ENCODE measurements around the gene PATJ. TPM values are rescaled to one million over a fixed set of nuclear protein-coding genes. Genes with fewer than 3 reads are reported as not detected.

Gene PATJ
- total RNA-seq, 1 donor from 2014 or later, result 10.7 TPM

DNA sequence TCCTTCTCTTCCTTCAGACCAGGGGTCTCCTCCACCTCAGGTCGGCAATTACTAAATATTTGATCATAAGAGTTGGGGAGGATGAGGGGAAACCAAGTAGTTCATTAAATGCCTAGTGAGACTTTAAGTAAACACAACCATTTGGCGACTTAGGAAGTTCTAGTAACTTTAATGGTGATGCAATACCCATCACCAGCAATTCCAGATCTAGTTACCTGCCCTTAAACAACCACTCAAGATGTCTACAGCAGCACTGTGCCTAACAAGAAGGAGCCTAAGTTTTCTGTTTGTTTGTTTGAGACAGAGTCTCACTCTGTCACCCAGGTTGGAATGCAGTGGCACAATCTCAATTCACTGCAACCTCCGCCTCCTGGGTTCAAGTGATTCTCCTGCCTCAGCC, 395.7 kb downstream of the PATJ start:
- DNase-seq (ENCODE audit: low spot score), result no peak
- Mint-ChIP-seq H3K36me3 (ENCODE audit: low read depth) (no peaks in the 10 kb centered on the region), H3K4me3 (ENCODE audit: unreplicated experiment) (no peak overlapping the region), H3K4me1 (ENCODE audit: low read depth) (peaks cover 10% of the 10 kb centered on the region), H3K27me3 (ENCODE audit: low read depth) (no peaks in the 10 kb centered on the region), H3K9me3 (ENCODE audit: low read depth) (no peaks in the 10 kb centered on the region), H3K27ac (ENCODE audit: unreplicated experiment) (no peak overlapping the region)
- TF ChIP-seq, protein P1, sequence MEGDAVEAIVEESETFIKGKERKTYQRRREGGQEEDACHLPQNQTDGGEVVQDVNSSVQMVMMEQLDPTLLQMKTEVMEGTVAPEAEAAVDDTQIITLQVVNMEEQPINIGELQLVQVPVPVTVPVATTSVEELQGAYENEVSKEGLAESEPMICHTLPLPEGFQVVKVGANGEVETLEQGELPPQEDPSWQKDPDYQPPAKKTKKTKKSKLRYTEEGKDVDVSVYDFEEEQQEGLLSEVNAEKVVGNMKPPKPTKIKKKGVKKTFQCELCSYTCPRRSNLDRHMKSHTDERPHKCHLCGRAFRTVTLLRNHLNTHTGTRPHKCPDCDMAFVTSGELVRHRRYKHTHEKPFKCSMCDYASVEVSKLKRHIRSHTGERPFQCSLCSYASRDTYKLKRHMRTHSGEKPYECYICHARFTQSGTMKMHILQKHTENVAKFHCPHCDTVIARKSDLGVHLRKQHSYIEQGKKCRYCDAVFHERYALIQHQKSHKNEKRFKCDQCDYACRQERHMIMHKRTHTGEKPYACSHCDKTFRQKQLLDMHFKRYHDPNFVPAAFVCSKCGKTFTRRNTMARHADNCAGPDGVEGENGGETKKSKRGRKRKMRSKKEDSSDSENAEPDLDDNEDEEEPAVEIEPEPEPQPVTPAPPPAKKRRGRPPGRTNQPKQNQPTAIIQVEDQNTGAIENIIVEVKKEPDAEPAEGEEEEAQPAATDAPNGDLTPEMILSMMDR (IDR thresholded peaks at IDR 0.05), result no peak

DNA sequence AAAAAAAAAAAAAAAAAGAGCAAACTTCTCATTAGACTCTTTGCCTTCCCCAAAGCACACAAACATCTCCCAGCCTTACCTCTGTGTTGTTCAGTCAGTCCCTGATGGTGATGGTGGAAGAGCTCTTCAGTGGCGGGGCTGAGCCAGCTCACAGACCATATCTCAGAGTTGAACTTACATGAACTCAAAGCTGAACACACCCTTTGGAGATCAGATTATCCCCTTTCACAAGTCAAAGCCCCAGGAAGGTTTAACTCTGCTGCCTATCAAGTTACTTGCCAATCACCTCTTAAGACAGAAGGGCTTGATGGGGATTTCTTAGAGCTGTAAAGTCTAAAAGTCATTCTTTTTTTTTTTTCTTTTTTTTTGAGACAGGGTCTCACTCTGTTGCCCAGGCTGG, 397.1 kb downstream of the PATJ start:
- no peak for DNase-seq (ENCODE audit: low spot score)
- Mint-ChIP-seq H3K36me3 (ENCODE audit: low read depth) (no peaks in the 10 kb centered on the region), H3K9me3 (ENCODE audit: low read depth) (no peaks in the 10 kb centered on the region), H3K27me3 (ENCODE audit: low read depth) (no peaks in the 10 kb centered on the region), H3K4me1 (ENCODE audit: low read depth) (peaks cover 11% of the 10 kb centered on the region), H3K4me3 (ENCODE audit: unreplicated experiment) (no peak overlapping the region), H3K27ac (ENCODE audit: unreplicated experiment) (no peak overlapping the region)
- TF ChIP-seq, protein P1 (IDR thresholded peaks at IDR 0.05), result no peak

DNA sequence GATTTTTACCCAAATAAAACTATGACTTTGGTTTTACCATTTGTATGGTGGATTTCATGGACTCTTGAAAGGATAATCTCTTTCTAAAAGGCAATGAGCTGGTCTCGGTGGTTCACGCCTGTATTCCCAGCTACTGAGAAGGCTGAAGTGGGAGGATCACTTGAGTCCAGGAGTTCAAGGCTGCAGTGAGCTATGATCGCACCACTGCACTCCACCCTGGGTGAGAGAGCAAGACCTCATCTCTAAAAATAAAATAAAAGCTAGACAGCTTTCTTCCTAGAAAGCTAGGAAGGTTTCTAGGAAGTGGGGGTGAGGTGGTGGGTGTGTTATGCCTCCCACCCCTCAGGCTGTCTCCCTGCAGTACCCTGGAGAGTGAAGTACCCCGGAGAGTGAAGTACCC, 398.4 kb downstream of the PATJ start:
- no peaks in the 10 kb centered on the region for H3K9me3 Mint-ChIP-seq (ENCODE audit: low read depth)
- no peak overlapping the region for H3K27ac Mint-ChIP-seq (ENCODE audit: unreplicated experiment)
- no peak for DNase-seq (ENCODE audit: low spot score)
- no peak overlapping the region for H3K4me3 Mint-ChIP-seq (ENCODE audit: unreplicated experiment)
- no peaks in the 10 kb centered on the region for H3K36me3 Mint-ChIP-seq (ENCODE audit: low read depth)
- TF ChIP-seq, protein P1 (IDR thresholded peaks at IDR 0.05), result no peak
- no peaks in the 10 kb centered on the region for H3K27me3 Mint-ChIP-seq (ENCODE audit: low read depth)
- peaks cover 11% of the 10 kb centered on the region for H3K4me1 Mint-ChIP-seq (ENCODE audit: low read depth)

GRCh38 chr1:62142496-62142895, 400.2 kb downstream of the PATJ start:
- DNase-seq (ENCODE audit: low spot score), result no peak
- Mint-ChIP-seq H3K27ac (ENCODE audit: unreplicated experiment) (no peak overlapping the region), H3K36me3 (ENCODE audit: low read depth) (no peaks in the 10 kb centered on the region), H3K4me1 (ENCODE audit: low read depth) (peaks cover 11% of the 10 kb centered on the region), H3K4me3 (ENCODE audit: unreplicated experiment) (peak overlapping the region; percentile 29), H3K27me3 (ENCODE audit: low read depth) (no peaks in the 10 kb centered on the region), H3K9me3 (ENCODE audit: low read depth) (no peaks in the 10 kb centered on the region)
- TF ChIP-seq, protein P1 (IDR thresholded peaks at IDR 0.05), result no peak

DNA sequence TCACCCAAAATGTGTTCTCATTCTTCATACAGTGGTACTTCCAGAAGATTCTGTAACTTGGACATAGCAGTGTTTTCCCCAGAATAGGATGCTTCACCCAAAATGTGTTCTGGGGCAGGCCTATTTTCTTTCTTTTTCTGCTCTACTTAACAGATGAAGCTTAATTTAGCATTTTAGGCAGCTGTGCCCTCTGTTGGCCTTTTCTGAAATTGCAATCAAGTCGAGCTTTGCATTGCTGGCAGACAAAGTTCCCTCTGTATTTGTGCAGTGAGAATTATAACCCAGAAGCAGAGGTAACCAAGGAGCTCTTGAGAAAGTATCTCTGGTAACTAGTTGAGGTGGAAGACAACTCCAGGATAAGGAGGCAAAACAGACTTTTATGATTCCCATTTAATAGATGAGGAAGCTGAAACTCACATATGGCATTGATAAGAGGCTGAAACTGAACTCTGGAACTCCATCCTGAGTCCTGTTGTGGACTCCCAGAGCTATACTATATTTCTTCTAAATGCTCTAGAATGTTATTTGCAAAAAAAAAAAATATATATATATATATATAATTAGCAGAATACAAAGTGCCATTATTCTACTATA, 402.1 kb downstream of the PATJ start:
- Mint-ChIP-seq H3K27me3 (ENCODE audit: low read depth) (no peaks in the 10 kb centered on the region), H3K4me1 (ENCODE audit: low read depth) (peaks cover 11% of the 10 kb centered on the region), H3K4me3 (ENCODE audit: unreplicated experiment) (no peak overlapping the region), H3K9me3 (ENCODE audit: low read depth) (no peaks in the 10 kb centered on the region), H3K36me3 (ENCODE audit: low read depth) (no peaks in the 10 kb centered on the region), H3K27ac (ENCODE audit: unreplicated experiment) (no peak overlapping the region)
- TF ChIP-seq, protein P1 (IDR thresholded peaks at IDR 0.05), result peak; percentile 83
- no peak for DNase-seq (ENCODE audit: low spot score)
